ENCODE measurements around the gene BBLN. TPM values are rescaled to one million over a fixed set of nuclear protein-coding genes. Genes with fewer than 3 reads are reported as not detected.

The BBLN gene
- total RNA-seq, 1 donor from 2014 or later = 69.4 TPM

GRCh38 chr9:128149951-128150593, 10.0 kb upstream of the BBLN start:
- H3K4me1 Mint-ChIP-seq = peaks cover 16% of the 10 kb centered on the region
- TF ChIP-seq CTCF (IDR thresholded peaks at IDR 0.05) = no peak
- no peak for TF ChIP-seq EZH2 (IDR thresholded peaks at IDR 0.05)
- no peak for TF ChIP-seq EZH2phosphoT487 (IDR thresholded peaks at IDR 0.05)
- no peak overlapping the region for H3K4me3 Mint-ChIP-seq
- Histone ChIP-seq H3K4me2 (no peak overlapping the region), H3F3A (ENCODE audit: low read depth) (no peaks in the 10 kb centered on the region), H3K9me3 (ENCODE audit: low read depth) (no peaks in the 10 kb centered on the region), H3K27me3 (no peaks in the 10 kb centered on the region), H3K36me3 (no peaks in the 10 kb centered on the region), H3K9ac (no peak overlapping the region), H2AFZ (replicated peaks) (peak overlapping the region; percentile 83), H3K4me3 (no peak overlapping the region), H3K4me1 (no peaks in the 10 kb centered on the region), H3K27ac (no peak overlapping the region), H4K20me1 (ENCODE audit: low read depth) (no peaks in the 10 kb centered on the region), H3K79me2 (ENCODE audit: low read depth) (no peaks in the 10 kb centered on the region)
- peaks cover 13% of the 10 kb centered on the region for H3K27me3 Mint-ChIP-seq (ENCODE audit: insufficient read depth, low read depth)
- no peak for DNase-seq (ENCODE audit: low spot score)
- H3K27ac Mint-ChIP-seq = peak overlapping the region; percentile 78
- H3K36me3 Mint-ChIP-seq = no peaks in the 10 kb centered on the region
- no peaks in the 10 kb centered on the region for H3K9me3 Mint-ChIP-seq

GRCh38 chr9:128150594-128151308, 9.3 kb upstream of the BBLN start:
- H2AFZ ChIP-seq (replicated peaks) = peak overlapping the region; percentile 83

GRCh38 chr9:128151309-128152132, 8.5 kb upstream of the BBLN start:
- Mint-ChIP-seq H3K36me3 (no peaks in the 10 kb centered on the region), H3K27ac (peak overlapping the region; percentile 18), H3K27me3 (ENCODE audit: insufficient read depth, low read depth) (peaks cover 9% of the 10 kb centered on the region), H3K9me3 (no peaks in the 10 kb centered on the region), H3K4me3 (peak overlapping the region; percentile 41), H3K4me1 (peaks cover 14% of the 10 kb centered on the region)
- Histone ChIP-seq H3K4me3 (no peak overlapping the region), H2AFZ (replicated peaks) (no peak overlapping the region), H3F3A (ENCODE audit: low read depth) (peaks cover 6% of the 10 kb centered on the region), H3K4me2 (no peak overlapping the region), H3K9ac (no peak overlapping the region), H3K27ac (no peak overlapping the region), H3K36me3 (no peaks in the 10 kb centered on the region), H3K9me3 (ENCODE audit: low read depth) (no peaks in the 10 kb centered on the region), H4K20me1 (ENCODE audit: low read depth) (no peaks in the 10 kb centered on the region), H3K79me2 (ENCODE audit: low read depth) (no peaks in the 10 kb centered on the region), H3K27me3 (no peaks in the 10 kb centered on the region), H3K4me1 (no peaks in the 10 kb centered on the region)
- DNase-seq (ENCODE audit: low spot score) = no peak
- TF ChIP-seq EZH2 (IDR thresholded peaks at IDR 0.05) (no peak), EZH2phosphoT487 (IDR thresholded peaks at IDR 0.05) (no peak), CTCF (IDR thresholded peaks at IDR 0.05) (no peak)

More at GRCh38 chr9:128150594-128151308, 9.3 kb upstream of the BBLN start:
- Histone ChIP-seq H3K4me3 (no peak overlapping the region), H3K79me2 (ENCODE audit: low read depth) (no peaks in the 10 kb centered on the region), H3K27ac (no peak overlapping the region), H3K4me1 (no peaks in the 10 kb centered on the region), H4K20me1 (ENCODE audit: low read depth) (no peaks in the 10 kb centered on the region), H3K9ac (no peak overlapping the region), H3F3A (ENCODE audit: low read depth) (no peaks in the 10 kb centered on the region), H3K9me3 (ENCODE audit: low read depth) (no peaks in the 10 kb centered on the region), H3K4me2 (no peak overlapping the region), H3K27me3 (no peaks in the 10 kb centered on the region), H3K36me3 (no peaks in the 10 kb centered on the region)
- H3K27me3 Mint-ChIP-seq (ENCODE audit: insufficient read depth, low read depth) = peaks cover 10% of the 10 kb centered on the region
- peak overlapping the region; percentile 41 for H3K4me3 Mint-ChIP-seq
- no peaks in the 10 kb centered on the region for H3K9me3 Mint-ChIP-seq
- TF ChIP-seq EZH2 (IDR thresholded peaks at IDR 0.05) (no peak), EZH2phosphoT487 (IDR thresholded peaks at IDR 0.05) (no peak), CTCF (IDR thresholded peaks at IDR 0.05) (peak; percentile 61)
- H3K27ac Mint-ChIP-seq = peak overlapping the region; percentile 18
- H3K36me3 Mint-ChIP-seq = no peaks in the 10 kb centered on the region
- H3K4me1 Mint-ChIP-seq = peaks cover 14% of the 10 kb centered on the region
- peak; percentile 69 for DNase-seq (ENCODE audit: low spot score)
